ENCODE results near the gene VPS54.

- TF ChIP-seq CTCF (IDR thresholded peaks at IDR 0.05) (no peak), EP300 (IDR thresholded peaks at IDR 0.05) (no peak), POLR2AphosphoS5 (IDR thresholded peaks at IDR 0.05) (no peak), POLR2A (IDR thresholded peaks at IDR 0.05; ENCODE audit: low read depth) (no peak)
These were observed 163.6 kb downstream of the VPS54 start for GRCh38 chr2:63855418-63856302.

All from esophagus muscularis mucosa (tissue), 4 donors.